Fibroblast of mammary gland (primary cell): Measurements from ENCODE around the gene UNC45A.

ENCODE experiments used
- DNase-seq: peaks from one replicate; pipeline ENCODE4 v3.0.0-alpha.2; 2010; ENCODE audit warnings: low read depth
- H3K4me3 ChIP-seq: 2 replicates; pipeline ENCODE4 v1.5.1; 2011; ENCODE audit warnings: low read depth, mild to moderate bottlenecking, low read length, moderate library complexity; ENCODE audit not compliant: control insufficient read depth
- CTCF ChIP-seq: conservative IDR thresholded peaks from 2 replicates; pipeline ENCODE4 v1.5.1; 2011; ENCODE audit warnings: low read depth, low read length, inconsistent platforms; ENCODE audit not compliant: control insufficient read depth, insufficient read depth

Gene UNC45A

GRCh38 chr15:90994059-90994416, 59.0 kb downstream of the UNC45A start:
- peak overlapping the region; percentile 93 for H3K4me3 ChIP-seq
- no peak for DNase-seq
- no peak for TF ChIP-seq CTCF

GRCh38 chr15:90994417-90995311, 59.6 kb downstream of the UNC45A start, which contains the start of gene PRC1:
Gene PRC1 (minus strand): TSS chr15:90994535. CDS start chr15:90994417, 118 bp downstream.
- H3K4me3 ChIP-seq = peak within 1 kb of the TSS; percentile 93
- peak; percentile 97 for DNase-seq
- TF ChIP-seq CTCF = no peak

- no peak overlapping the region for H3K4me3 ChIP-seq
- DNase-seq = no peak
- no peak for TF ChIP-seq CTCF
These were observed 63.7 kb downstream of the UNC45A start for GRCh38 chr15:90998737-90999136.

GRCh38 chr15:91001209-91001608, 66.1 kb downstream of the UNC45A start:
- no peak for TF ChIP-seq CTCF
- no peak for DNase-seq
- no peak overlapping the region for H3K4me3 ChIP-seq
